ENCODE data around the gene CCDC83.
"Not testable (repeated sequence)": the region's sequence is repeated elsewhere in the genome, so short reads cannot be mapped to it uniquely, and the experiment has no call there.

The CCDC83 gene

GRCh38 chr11:85854212-85854556 is 999 bp upstream of the CCDC83 start:
- Histone ChIP-seq H3K14ac (ENCODE audit: low read length) (no peak overlapping the region), H3K23ac (ENCODE audit: low read depth, low read length, poor library complexity) (no peak overlapping the region), H3K9ac (ENCODE audit: low read depth, low read length, poor library complexity) (no peak overlapping the region), H3K4me2 (ENCODE audit: insufficient read depth, low read length, poor library complexity, severe bottlenecking) (peak overlapping the region; percentile 81), H3K4me1 (ENCODE audit: control insufficient read depth in 2 of 2, insufficient read depth in 1 of 2, low read depth in 1 of 2, low read length in 2 of 2) (peaks cover 3% of the 10 kb centered on the region in 2 donors), H3K4me3 (ENCODE audit: low read length in 2 of 2) (peak overlapping the region in 1 of 2 donors; percentile 59), H2BK15ac (ENCODE audit: low read length) (no peak overlapping the region), H4K91ac (ENCODE audit: low read depth, low read length, poor library complexity) (no peak overlapping the region), H3K79me1 (ENCODE audit: low read depth, low read length) (no peaks in the 10 kb centered on the region), H3K36me3 (replicated peaks in 1 of 2; ENCODE audit: control insufficient read depth in 2 of 2, insufficient read depth in 2 of 2, low read length in 2 of 2) (no peaks in the 10 kb centered on the region), H3K4ac (ENCODE audit: low read length) (no peak overlapping the region), H2BK12ac (ENCODE audit: low read length) (no peak overlapping the region), H3K27ac (replicated peaks; ENCODE audit: low read length) (peak overlapping the region; percentile 72), H3K18ac (ENCODE audit: low read length) (no peak overlapping the region), H3K27me3 (ENCODE audit: control insufficient read depth in 3 of 3, insufficient read depth in 3 of 3, low read depth in 1 of 3, low read length in 3 of 3) (no peaks in the 10 kb centered on the region), H4K8ac (ENCODE audit: low read depth, low read length) (no peak overlapping the region), H2AFZ (ENCODE audit: low read length) (peak overlapping the region; percentile 96), H2BK5ac (ENCODE audit: low read length) (no peak overlapping the region), H2BK120ac (ENCODE audit: low read depth, low read length) (no peak overlapping the region), H3K9me3 (replicated peaks in 1 of 2; ENCODE audit: control insufficient read depth in 2 of 2, insufficient read depth in 1 of 2, low read depth in 1 of 2, low read length in 2 of 2) (peaks cover 4 to 10% of the 10 kb centered on the region in 2 donors), H2AK5ac (ENCODE audit: low read depth, low read length) (no peak overlapping the region)
- no peak for DNase-seq (ENCODE audit: low spot score)
- no CpG with 5 or more reads among the region's 7 CpGs for WGBS, 2 donors (ENCODE audit: extremely low coverage in 2 of 2, insufficient read length in 2 of 2, insufficient replicate concordance in 1 of 2)

DNA sequence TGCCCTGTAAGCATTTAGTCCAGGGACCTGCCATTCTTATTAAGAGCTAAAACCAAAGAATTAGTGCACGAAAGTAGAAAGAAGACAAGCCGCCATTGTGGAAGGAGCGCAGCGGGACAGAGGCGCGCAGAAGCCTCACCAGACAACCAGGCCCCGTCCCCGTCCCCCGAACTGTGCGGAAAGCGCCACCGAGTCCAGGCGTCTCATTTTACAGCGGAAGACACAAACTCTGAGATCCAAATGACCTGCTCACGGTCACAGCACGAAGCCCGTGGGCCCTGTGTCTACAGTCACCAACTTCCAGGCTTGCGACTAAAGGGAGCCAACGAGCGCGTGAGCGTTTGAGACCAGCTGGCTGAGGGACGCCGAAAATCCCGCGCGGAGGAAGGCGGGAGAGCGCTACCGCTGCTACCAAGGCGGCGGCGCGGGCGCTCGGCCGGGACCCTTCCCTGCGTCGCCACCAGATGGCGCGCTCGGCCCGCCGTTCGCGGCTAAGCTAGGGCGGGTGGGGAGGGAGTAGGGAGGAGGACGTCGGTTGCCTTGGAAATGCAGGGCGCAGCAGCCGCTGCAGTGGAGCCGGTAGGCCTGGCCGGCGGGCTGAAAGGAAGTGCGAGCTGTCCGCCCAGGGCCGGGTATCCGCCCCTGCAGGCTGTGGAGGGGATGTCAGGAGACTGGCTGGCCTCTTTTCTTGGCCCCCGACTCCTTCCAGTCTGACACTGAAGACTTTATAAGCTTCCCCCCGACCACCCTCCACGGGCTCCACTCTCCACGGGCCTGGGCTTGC is 434 bp upstream of the CCDC83 start:
- peaks cover 3% of the 10 kb centered on the region in 2 donors for H3K4me1 ChIP-seq (ENCODE audit: control insufficient read depth in 2 of 2, insufficient read depth in 1 of 2, low read depth in 1 of 2, low read length in 2 of 2)
- H3K9ac ChIP-seq (ENCODE audit: low read depth, low read length, poor library complexity), result peak overlapping the region; percentile 63
- no peak overlapping the region for H2BK120ac ChIP-seq (ENCODE audit: low read depth, low read length)
- no peak overlapping the region for H2AK5ac ChIP-seq (ENCODE audit: low read depth, low read length)
- peak overlapping the region; percentile 93 for H3K18ac ChIP-seq (ENCODE audit: low read length)
- H3K4me2 ChIP-seq (ENCODE audit: insufficient read depth, low read length, poor library complexity, severe bottlenecking), result peak overlapping the region; percentile 81
- peak; percentile 92 for DNase-seq (ENCODE audit: low spot score)
- H3K36me3 ChIP-seq (replicated peaks in 1 of 2; ENCODE audit: control insufficient read depth in 2 of 2, insufficient read depth in 2 of 2, low read length in 2 of 2), result no peaks in the 10 kb centered on the region
- no peak overlapping the region for H4K91ac ChIP-seq (ENCODE audit: low read depth, low read length, poor library complexity)
- no peaks in the 10 kb centered on the region for H3K79me1 ChIP-seq (ENCODE audit: low read depth, low read length)
- H2BK5ac ChIP-seq (ENCODE audit: low read length), result no peak overlapping the region
- peak overlapping the region; percentile 91 for H3K23ac ChIP-seq (ENCODE audit: low read depth, low read length, poor library complexity)
- H2AFZ ChIP-seq (ENCODE audit: low read length), result peak overlapping the region; percentile 96
- H3K27ac ChIP-seq (replicated peaks; ENCODE audit: low read length), result peak overlapping the region; percentile 72
- H3K4me3 ChIP-seq (ENCODE audit: low read length in 2 of 2), result peak overlapping the region; percentile 41 to 59
- no peak overlapping the region for H3K14ac ChIP-seq (ENCODE audit: low read length)
- H3K27me3 ChIP-seq (ENCODE audit: control insufficient read depth in 3 of 3, insufficient read depth in 3 of 3, low read depth in 1 of 3, low read length in 3 of 3), result no peaks in the 10 kb centered on the region
- H2BK15ac ChIP-seq (ENCODE audit: low read length), result no peak overlapping the region
- H3K9me3 ChIP-seq (replicated peaks in 1 of 2; ENCODE audit: control insufficient read depth in 2 of 2, insufficient read depth in 1 of 2, low read depth in 1 of 2, low read length in 2 of 2), result peaks cover 4 to 10% of the 10 kb centered on the region in 2 donors
- no CpG with 5 or more reads among the region's 62 CpGs for WGBS, 2 donors (ENCODE audit: extremely low coverage in 2 of 2, insufficient read length in 2 of 2, insufficient replicate concordance in 1 of 2)
- H2BK12ac ChIP-seq (ENCODE audit: low read length), result no peak overlapping the region
- no peak overlapping the region for H4K8ac ChIP-seq (ENCODE audit: low read depth, low read length)
- H3K4ac ChIP-seq (ENCODE audit: low read length), result no peak overlapping the region

GRCh38 chr11:85857098-85857497 is 1.9 kb downstream of the CCDC83 start:
- H2BK5ac ChIP-seq (ENCODE audit: low read length), result no peak overlapping the region
- H2AK5ac ChIP-seq (ENCODE audit: low read depth, low read length), result no peak overlapping the region
- no peaks in the 10 kb centered on the region for H3K27me3 ChIP-seq (ENCODE audit: control insufficient read depth in 3 of 3, insufficient read depth in 3 of 3, low read depth in 1 of 3, low read length in 3 of 3)
- no peak overlapping the region for H3K4me2 ChIP-seq (ENCODE audit: insufficient read depth, low read length, poor library complexity, severe bottlenecking)
- H3K9ac ChIP-seq (ENCODE audit: low read depth, low read length, poor library complexity), result peak overlapping the region; percentile 21
- peak overlapping the region; percentile 76 for H3K18ac ChIP-seq (ENCODE audit: low read length)
- no peak overlapping the region for H4K91ac ChIP-seq (ENCODE audit: low read depth, low read length, poor library complexity)
- H2AFZ ChIP-seq (ENCODE audit: low read length), result no peak overlapping the region
- H4K8ac ChIP-seq (ENCODE audit: low read depth, low read length), result peak overlapping the region; percentile 6
- no peak overlapping the region for H2BK120ac ChIP-seq (ENCODE audit: low read depth, low read length)
- no peaks in the 10 kb centered on the region for H3K79me1 ChIP-seq (ENCODE audit: low read depth, low read length)
- H3K23ac ChIP-seq (ENCODE audit: low read depth, low read length, poor library complexity), result peak overlapping the region; percentile 55
- peaks cover 3% of the 10 kb centered on the region in 2 donors for H3K4me1 ChIP-seq (ENCODE audit: control insufficient read depth in 2 of 2, insufficient read depth in 1 of 2, low read depth in 1 of 2, low read length in 2 of 2)
- peak overlapping the region; percentile 25 for H2BK15ac ChIP-seq (ENCODE audit: low read length)
- H3K27ac ChIP-seq (replicated peaks; ENCODE audit: low read length), result no peak overlapping the region
- no peak overlapping the region for H3K4me3 ChIP-seq (ENCODE audit: low read length in 2 of 2)
- WGBS, 2 donors (ENCODE audit: extremely low coverage in 2 of 2, insufficient read length in 2 of 2, insufficient replicate concordance in 1 of 2), result no CpG with 5 or more reads among the region's 10 CpGs
- peak overlapping the region; percentile 90 for H2BK12ac ChIP-seq (ENCODE audit: low read length)
- no peaks in the 10 kb centered on the region for H3K36me3 ChIP-seq (replicated peaks in 1 of 2; ENCODE audit: control insufficient read depth in 2 of 2, insufficient read depth in 2 of 2, low read length in 2 of 2)
- H3K4ac ChIP-seq (ENCODE audit: low read length), result peak overlapping the region; percentile 37
- H3K9me3 ChIP-seq (replicated peaks in 1 of 2; ENCODE audit: control insufficient read depth in 2 of 2, insufficient read depth in 1 of 2, low read depth in 1 of 2, low read length in 2 of 2), result peaks cover 3 to 4% of the 10 kb centered on the region in 2 donors
- DNase-seq (ENCODE audit: low spot score), result no peak
- peak overlapping the region; percentile 56 for H3K14ac ChIP-seq (ENCODE audit: low read length)

DNA sequence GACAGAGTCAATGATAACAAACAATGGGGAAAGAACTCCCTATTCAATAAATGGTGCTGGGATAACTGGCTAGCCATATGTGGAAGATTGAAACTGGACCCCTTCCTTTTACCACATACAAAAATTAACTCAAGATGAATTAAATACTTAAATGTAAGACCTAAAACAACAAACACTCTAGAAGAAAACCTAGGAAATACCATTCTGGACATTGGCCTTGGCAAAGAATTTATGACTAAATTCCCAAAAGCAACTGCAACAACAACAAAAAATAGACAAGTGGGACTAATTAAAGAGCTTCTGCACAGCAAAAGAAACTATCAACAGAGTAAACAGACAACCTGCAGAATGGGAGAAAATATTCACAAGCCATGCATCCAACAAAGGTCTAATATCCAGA is 4.4 kb downstream of the CCDC83 start:
- not testable (repeated sequence) for H2AK5ac ChIP-seq (ENCODE audit: low read depth, low read length); H3K14ac ChIP-seq (ENCODE audit: low read length); H4K91ac ChIP-seq (ENCODE audit: low read depth, low read length, poor library complexity); H3K27me3 ChIP-seq (ENCODE audit: control insufficient read depth in 3 of 3, insufficient read depth in 3 of 3, low read depth in 1 of 3, low read length in 3 of 3); H3K4me1 ChIP-seq (ENCODE audit: control insufficient read depth in 2 of 2, insufficient read depth in 1 of 2, low read depth in 1 of 2, low read length in 2 of 2); H3K4me3 ChIP-seq (ENCODE audit: low read length in 2 of 2); H3K18ac ChIP-seq (ENCODE audit: low read length); H3K4me2 ChIP-seq (ENCODE audit: insufficient read depth, low read length, poor library complexity, severe bottlenecking); H2AFZ ChIP-seq (ENCODE audit: low read length); H3K9me3 ChIP-seq (replicated peaks in 1 of 2; ENCODE audit: control insufficient read depth in 2 of 2, insufficient read depth in 1 of 2, low read depth in 1 of 2, low read length in 2 of 2); H2BK15ac ChIP-seq (ENCODE audit: low read length); H3K79me1 ChIP-seq (ENCODE audit: low read depth, low read length); H3K27ac ChIP-seq (replicated peaks; ENCODE audit: low read length); H3K4ac ChIP-seq (ENCODE audit: low read length); H4K8ac ChIP-seq (ENCODE audit: low read depth, low read length); H2BK5ac ChIP-seq (ENCODE audit: low read length); H3K9ac ChIP-seq (ENCODE audit: low read depth, low read length, poor library complexity); DNase-seq (ENCODE audit: low spot score); H2BK12ac ChIP-seq (ENCODE audit: low read length); H3K36me3 ChIP-seq (replicated peaks in 1 of 2; ENCODE audit: control insufficient read depth in 2 of 2, insufficient read depth in 2 of 2, low read length in 2 of 2); H2BK120ac ChIP-seq (ENCODE audit: low read depth, low read length); H3K23ac ChIP-seq (ENCODE audit: low read depth, low read length, poor library complexity)

Measured in neuronal stem cell (in vitro differentiated cells).